GM19239 (cell line): ENCODE measurements around the gene COBL.

ENCODE experiments used
- DNase-seq: peaks from one replicate; pipeline ENCODE4 v3.0.0; 2011; ENCODE audit warnings: low spot score; ENCODE audit not compliant: insufficient read length
- FAIRE-seq: peaks from 2 replicates; lab custom pipeline; 2011; peaks lifted over from hg19 to GRCh38; lab: Jason Lieb, UNC

The COBL gene

GRCh38 chr7:51161937-51162336 is 154.7 kb downstream of the COBL start:
- FAIRE-seq (no peak), DNase-seq (no peak)

GRCh38 chr7:51160990-51161615 is 155.5 kb downstream of the COBL start:
- FAIRE-seq (peak; percentile 58), DNase-seq (peak; percentile 59)

- FAIRE-seq: no peak
These were observed 156.2 kb downstream of the COBL start for GRCh38 chr7:51160411-51160810.

GRCh38 chr7:51158742-51159445 is 157.7 kb downstream of the COBL start:
- DNase-seq (no peak), FAIRE-seq (no peak)

More at GRCh38 chr7:51160411-51160810, 156.2 kb downstream of the COBL start:
- DNase-seq: no peak

GRCh38 chr7:51158211-51158610 is 158.4 kb downstream of the COBL start:
- FAIRE-seq (no peak), DNase-seq (no peak)

- no peak for FAIRE-seq
- DNase-seq: no peak
These were observed 162.4 kb downstream of the COBL start for GRCh38 chr7:51154201-51154600.

- DNase-seq: no peak
- no peak for FAIRE-seq
These were observed 163.9 kb downstream of the COBL start for GRCh38 chr7:51152706-51153200.

- DNase-seq (no peak), FAIRE-seq (no peak)
These were observed 165.2 kb downstream of the COBL start for GRCh38 chr7:51151455-51151854.

- DNase-seq: no peak
- FAIRE-seq: no peak
These were observed 166.4 kb downstream of the COBL start for GRCh38 chr7:51150193-51150592.

GRCh38 chr7:51148216-51148615 is 168.4 kb downstream of the COBL start:
- DNase-seq (no peak), FAIRE-seq (no peak)

- DNase-seq: no peak
- FAIRE-seq: no peak
These were observed 169.6 kb downstream of the COBL start for GRCh38 chr7:51146816-51147586.

GRCh38 chr7:51144178-51144577 is 172.4 kb downstream of the COBL start:
- no peak for FAIRE-seq
- no peak for DNase-seq

- no peak for FAIRE-seq
- no peak for DNase-seq
These were observed 173.7 kb downstream of the COBL start for GRCh38 chr7:51142741-51143385.

GRCh38 chr7:51141451-51142003 is 175.1 kb downstream of the COBL start:
- DNase-seq: no peak
- FAIRE-seq: no peak

GRCh38 chr7:51140199-51141164 is 176.1 kb downstream of the COBL start:
- FAIRE-seq: no peak

GRCh38 chr7:51139796-51140195 is 176.8 kb downstream of the COBL start:
- DNase-seq: no peak

More at GRCh38 chr7:51140199-51141164, 176.1 kb downstream of the COBL start:
- no peak for DNase-seq

GRCh38 chr7:51138123-51139085 is 178.2 kb downstream of the COBL start:
- DNase-seq (no peak), FAIRE-seq (no peak)

More at GRCh38 chr7:51139796-51140195, 176.8 kb downstream of the COBL start:
- FAIRE-seq: no peak

GRCh38 chr7:51135576-51135975 is 181.0 kb downstream of the COBL start:
- no peak for FAIRE-seq
- DNase-seq: no peak
